NB4 (cell line): ENCODE measurements around the gene AKAP6.

Experiments used
- MYC ChIP-seq: IDR thresholded peaks from 2 replicates; pipeline ENCODE4 v1.6.1; 2011; ENCODE audit warnings: low read depth, low read length
- POLR2A ChIP-seq: IDR thresholded peaks from 2 replicates; pipeline ENCODE4 v1.6.1; 2011; ENCODE audit warnings: mild to moderate bottlenecking; ENCODE audit not compliant: insufficient read length; ENCODE audit errors: extremely low read depth
- TF ChIP-seq, protein P1 (sequence below): IDR thresholded peaks from one replicate; pipeline ENCODE4 v1.5.1; 2012; ENCODE audit warnings: low read depth, low read length
- TF ChIP-seq, protein P2 (sequence below): IDR thresholded peaks from 2 replicates; pipeline ENCODE4 v1.6.1; 2011; ENCODE audit warnings: low read depth, low read length

DNA sequence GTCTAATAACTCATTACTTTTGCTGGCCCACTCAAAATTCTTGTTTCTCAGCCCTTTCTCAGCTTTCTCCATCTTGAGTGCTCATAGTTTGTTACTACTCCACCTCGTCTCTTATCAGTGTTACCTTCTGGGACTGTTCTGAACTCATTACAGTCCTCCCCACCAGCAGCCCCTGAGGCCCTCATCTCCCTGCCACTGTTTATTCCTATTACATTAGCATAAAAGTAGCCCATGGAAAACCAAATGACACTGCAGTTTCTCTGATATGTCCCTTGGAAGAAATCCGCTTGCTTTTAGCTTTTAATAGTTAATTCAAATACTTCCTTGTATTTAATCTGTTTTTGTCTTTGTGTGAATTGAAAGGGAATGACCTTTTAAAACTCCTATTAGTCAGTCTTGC is 7.6 kb downstream of the AKAP6 start:
- no peak for TF ChIP-seq POLR2A
- TF ChIP-seq, protein P1, sequence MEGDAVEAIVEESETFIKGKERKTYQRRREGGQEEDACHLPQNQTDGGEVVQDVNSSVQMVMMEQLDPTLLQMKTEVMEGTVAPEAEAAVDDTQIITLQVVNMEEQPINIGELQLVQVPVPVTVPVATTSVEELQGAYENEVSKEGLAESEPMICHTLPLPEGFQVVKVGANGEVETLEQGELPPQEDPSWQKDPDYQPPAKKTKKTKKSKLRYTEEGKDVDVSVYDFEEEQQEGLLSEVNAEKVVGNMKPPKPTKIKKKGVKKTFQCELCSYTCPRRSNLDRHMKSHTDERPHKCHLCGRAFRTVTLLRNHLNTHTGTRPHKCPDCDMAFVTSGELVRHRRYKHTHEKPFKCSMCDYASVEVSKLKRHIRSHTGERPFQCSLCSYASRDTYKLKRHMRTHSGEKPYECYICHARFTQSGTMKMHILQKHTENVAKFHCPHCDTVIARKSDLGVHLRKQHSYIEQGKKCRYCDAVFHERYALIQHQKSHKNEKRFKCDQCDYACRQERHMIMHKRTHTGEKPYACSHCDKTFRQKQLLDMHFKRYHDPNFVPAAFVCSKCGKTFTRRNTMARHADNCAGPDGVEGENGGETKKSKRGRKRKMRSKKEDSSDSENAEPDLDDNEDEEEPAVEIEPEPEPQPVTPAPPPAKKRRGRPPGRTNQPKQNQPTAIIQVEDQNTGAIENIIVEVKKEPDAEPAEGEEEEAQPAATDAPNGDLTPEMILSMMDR = no peak
- no peak for TF ChIP-seq MYC
- TF ChIP-seq, protein P2, sequence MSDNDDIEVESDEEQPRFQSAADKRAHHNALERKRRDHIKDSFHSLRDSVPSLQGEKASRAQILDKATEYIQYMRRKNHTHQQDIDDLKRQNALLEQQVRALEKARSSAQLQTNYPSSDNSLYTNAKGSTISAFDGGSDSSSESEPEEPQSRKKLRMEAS = no peak
